ENCODE results near the gene FGF19.

- TF ChIP-seq, protein P1, sequence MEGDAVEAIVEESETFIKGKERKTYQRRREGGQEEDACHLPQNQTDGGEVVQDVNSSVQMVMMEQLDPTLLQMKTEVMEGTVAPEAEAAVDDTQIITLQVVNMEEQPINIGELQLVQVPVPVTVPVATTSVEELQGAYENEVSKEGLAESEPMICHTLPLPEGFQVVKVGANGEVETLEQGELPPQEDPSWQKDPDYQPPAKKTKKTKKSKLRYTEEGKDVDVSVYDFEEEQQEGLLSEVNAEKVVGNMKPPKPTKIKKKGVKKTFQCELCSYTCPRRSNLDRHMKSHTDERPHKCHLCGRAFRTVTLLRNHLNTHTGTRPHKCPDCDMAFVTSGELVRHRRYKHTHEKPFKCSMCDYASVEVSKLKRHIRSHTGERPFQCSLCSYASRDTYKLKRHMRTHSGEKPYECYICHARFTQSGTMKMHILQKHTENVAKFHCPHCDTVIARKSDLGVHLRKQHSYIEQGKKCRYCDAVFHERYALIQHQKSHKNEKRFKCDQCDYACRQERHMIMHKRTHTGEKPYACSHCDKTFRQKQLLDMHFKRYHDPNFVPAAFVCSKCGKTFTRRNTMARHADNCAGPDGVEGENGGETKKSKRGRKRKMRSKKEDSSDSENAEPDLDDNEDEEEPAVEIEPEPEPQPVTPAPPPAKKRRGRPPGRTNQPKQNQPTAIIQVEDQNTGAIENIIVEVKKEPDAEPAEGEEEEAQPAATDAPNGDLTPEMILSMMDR (IDR thresholded peaks at IDR 0.05), result no peak
- TF ChIP-seq POLR2A (IDR thresholded peaks at IDR 0.05) (no peak), POLR2AphosphoS5 (IDR thresholded peaks at IDR 0.05) (no peak)
Measured at GRCh38 chr11:69695581-69695980, 8.2 kb downstream of the FGF19 start.
